VCaP (cell line): Measurements from ENCODE around the gene CLDN1.

Source experiments
- H3K27ac ChIP-seq: fragments of 450-650 bp; 2 replicates; pipeline ENCODE4 v1.5.1; 2017
- TF ChIP-seq, protein P1 (sequence below): fragments of 450-650 bp; conservative IDR thresholded peaks from 2 replicates; pipeline ENCODE4 v1.5.1; 2017; ENCODE audit warnings: mild to moderate bottlenecking, moderate library complexity

Gene CLDN1

DNA sequence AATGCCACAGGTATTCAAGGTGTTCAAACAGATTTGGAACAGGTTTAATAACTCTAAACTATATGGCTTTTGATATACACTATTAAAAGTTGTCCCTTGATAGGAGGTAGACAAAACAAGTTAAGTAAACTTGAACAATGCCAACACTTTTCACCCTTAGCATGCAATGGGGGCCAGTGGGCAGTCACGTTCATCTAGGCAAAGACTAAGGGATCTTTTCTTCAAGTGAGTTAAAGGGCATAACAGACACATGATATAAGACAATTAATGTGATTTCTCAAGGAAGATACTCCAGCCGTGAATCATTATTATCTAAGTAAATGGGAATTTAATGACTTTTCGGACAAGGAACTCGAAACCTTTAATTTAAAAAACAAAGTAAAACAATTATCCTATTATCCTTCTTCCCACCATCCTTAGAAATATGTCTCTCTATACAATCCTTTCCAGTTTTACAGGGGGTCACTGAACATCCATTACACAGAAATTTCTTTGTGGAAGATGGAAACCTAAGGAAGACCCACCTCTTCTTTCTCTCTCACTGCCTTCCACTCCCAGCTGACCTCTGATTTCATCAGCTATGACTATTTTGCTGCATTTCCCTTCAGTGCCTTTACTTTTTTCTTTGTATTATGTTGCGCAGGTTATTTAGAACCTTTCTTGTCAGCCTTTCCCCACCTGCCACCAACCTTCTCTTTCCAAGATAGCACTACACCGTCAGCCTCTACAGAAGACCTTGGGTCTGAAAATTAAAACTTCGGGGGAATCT, 1.5 kb downstream of the CLDN1 start:
- H3K27ac ChIP-seq, result no peak overlapping the region
- TF ChIP-seq, protein P1, sequence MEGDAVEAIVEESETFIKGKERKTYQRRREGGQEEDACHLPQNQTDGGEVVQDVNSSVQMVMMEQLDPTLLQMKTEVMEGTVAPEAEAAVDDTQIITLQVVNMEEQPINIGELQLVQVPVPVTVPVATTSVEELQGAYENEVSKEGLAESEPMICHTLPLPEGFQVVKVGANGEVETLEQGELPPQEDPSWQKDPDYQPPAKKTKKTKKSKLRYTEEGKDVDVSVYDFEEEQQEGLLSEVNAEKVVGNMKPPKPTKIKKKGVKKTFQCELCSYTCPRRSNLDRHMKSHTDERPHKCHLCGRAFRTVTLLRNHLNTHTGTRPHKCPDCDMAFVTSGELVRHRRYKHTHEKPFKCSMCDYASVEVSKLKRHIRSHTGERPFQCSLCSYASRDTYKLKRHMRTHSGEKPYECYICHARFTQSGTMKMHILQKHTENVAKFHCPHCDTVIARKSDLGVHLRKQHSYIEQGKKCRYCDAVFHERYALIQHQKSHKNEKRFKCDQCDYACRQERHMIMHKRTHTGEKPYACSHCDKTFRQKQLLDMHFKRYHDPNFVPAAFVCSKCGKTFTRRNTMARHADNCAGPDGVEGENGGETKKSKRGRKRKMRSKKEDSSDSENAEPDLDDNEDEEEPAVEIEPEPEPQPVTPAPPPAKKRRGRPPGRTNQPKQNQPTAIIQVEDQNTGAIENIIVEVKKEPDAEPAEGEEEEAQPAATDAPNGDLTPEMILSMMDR, result no peak

DNA sequence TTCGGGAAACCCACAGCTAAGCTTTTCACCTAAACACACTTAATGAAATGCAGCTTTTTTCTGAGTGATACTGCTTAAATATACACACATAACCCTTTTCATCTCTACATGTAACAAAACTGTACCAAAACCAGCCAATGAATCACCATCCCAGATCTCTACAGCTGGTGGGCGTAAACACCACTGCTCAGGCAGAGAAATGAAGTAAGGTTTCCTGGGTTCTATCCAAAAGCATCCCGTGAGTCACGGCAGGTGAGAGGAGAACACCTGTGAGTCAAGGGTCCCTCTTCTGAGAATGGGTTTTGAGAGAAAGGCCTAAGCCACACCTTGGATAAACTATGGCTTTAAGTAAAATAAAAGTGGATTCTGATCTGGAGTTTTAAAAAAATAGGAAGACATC, 2.6 kb downstream of the CLDN1 start:
- H3K27ac ChIP-seq, result no peak overlapping the region
- TF ChIP-seq, protein P1, result no peak

DNA sequence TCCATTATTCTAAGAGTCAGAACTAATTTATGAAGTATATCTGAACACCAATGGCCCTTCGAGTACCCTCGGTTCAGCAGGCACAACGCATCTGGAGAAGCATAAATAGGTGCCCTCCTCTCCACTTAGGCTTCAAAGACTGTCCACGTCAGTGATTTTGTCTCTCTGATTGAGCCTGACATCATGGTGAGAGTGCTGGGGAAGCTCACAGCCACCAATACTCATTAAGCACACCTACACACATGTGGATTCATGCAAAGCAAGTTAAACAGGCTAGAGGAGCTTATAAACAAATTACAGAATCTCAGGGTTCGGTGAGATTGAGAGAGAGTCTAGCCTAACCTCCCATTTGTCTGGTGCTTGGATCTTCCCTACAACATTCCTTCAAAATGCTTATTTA, 3.6 kb downstream of the CLDN1 start:
- H3K27ac ChIP-seq, result no peak overlapping the region
- TF ChIP-seq, protein P1, result no peak

DNA sequence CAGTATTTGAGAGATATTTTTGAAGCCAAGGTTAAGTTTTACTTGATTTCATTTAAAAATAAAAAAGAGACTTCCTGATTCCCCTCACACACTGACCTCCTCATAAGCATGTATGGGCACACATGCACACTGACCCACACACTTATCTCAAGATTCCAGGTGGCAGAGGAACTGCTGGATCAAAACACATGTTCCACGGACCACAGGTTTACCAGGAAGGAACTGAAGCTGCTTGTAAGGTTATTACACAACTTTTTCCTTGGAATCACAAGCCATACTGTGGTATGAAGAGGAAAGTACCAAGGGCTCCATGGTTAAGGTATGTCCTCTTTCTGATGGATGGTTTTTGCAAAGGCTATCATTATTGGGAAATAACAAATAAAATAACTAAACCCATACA, 7.5 kb downstream of the CLDN1 start:
- TF ChIP-seq, protein P1, result no peak
- H3K27ac ChIP-seq, result no peak overlapping the region

DNA sequence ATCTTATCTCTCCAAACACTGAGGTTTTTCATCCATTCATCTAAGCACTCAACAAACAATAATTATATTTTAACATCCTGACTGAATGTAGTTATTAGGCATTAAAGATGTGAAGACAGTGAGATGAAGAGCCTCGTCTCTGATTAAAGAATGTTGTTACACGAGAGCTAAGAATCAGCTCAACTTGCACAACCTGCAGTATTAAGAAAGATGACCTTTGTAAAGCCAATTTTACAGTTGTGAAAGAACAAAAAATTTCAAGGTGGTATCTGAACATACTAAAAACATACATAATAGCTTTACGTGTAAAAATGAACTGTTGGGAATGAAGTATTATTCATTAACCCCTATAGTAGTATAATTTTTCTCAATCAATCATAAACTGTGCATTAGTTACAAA, 12.8 kb downstream of the CLDN1 start:
- TF ChIP-seq, protein P1, result no peak
- H3K27ac ChIP-seq, result no peak overlapping the region

DNA sequence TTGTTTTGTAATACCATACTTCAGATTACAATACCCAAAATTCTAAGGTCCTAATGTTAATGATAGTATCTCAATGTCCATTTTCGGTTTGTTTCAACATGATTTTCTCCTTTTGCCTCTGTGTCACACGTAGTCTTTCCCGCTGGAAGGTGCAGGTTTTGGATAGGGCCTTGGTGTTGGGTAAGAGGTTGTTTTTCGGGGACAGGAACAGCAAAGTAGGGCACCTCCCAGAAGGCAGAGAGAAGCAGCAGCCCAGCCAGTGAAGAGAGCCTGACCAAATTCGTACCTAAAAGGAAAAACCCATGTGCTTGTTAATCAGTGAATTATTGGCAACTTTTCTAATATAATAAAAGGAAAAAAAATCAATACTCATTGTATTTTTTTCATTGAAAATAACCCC, 14.1 kb downstream of the CLDN1 start:
- TF ChIP-seq, protein P1, result no peak
- H3K27ac ChIP-seq, result no peak overlapping the region

DNA sequence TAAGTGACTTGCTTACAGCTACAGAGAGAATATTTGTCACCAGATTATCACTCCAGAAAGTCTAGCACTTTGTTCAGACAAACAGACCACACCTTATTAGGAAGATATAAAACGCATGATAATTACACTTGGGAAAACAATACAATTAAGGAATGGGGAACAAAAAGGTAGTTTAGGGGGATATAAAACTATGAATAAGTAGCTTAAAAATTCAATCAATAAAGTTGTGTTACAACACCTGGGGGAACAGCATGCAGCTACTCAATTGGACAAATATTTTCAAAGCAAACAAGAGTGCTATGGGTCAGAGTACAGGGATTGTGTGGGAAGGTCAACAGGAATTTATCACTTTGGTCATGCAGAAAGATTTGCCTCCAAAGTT, 15.1 kb downstream of the CLDN1 start:
- TF ChIP-seq, protein P1, result no peak
- H3K27ac ChIP-seq, result peak overlapping the region; percentile 14; the same call in 1 of the 2 replicates
